Measurements from ENCODE around the gene DEPP1. TPM values are rescaled to one million over a fixed set of nuclear protein-coding genes. Genes with fewer than 3 reads are reported as not detected.

The DEPP1 gene
- total and polyA plus RNA-seq, 2 of the 13 experiments (the other 11 are each of a cell fraction or from before 2014, with no cell fraction given) = 14.8 to 270 TPM

GRCh38 chr10:44963772-44964633, 14.6 kb downstream of the DEPP1 start (continued):
- TF ChIP-seq, protein P1, sequence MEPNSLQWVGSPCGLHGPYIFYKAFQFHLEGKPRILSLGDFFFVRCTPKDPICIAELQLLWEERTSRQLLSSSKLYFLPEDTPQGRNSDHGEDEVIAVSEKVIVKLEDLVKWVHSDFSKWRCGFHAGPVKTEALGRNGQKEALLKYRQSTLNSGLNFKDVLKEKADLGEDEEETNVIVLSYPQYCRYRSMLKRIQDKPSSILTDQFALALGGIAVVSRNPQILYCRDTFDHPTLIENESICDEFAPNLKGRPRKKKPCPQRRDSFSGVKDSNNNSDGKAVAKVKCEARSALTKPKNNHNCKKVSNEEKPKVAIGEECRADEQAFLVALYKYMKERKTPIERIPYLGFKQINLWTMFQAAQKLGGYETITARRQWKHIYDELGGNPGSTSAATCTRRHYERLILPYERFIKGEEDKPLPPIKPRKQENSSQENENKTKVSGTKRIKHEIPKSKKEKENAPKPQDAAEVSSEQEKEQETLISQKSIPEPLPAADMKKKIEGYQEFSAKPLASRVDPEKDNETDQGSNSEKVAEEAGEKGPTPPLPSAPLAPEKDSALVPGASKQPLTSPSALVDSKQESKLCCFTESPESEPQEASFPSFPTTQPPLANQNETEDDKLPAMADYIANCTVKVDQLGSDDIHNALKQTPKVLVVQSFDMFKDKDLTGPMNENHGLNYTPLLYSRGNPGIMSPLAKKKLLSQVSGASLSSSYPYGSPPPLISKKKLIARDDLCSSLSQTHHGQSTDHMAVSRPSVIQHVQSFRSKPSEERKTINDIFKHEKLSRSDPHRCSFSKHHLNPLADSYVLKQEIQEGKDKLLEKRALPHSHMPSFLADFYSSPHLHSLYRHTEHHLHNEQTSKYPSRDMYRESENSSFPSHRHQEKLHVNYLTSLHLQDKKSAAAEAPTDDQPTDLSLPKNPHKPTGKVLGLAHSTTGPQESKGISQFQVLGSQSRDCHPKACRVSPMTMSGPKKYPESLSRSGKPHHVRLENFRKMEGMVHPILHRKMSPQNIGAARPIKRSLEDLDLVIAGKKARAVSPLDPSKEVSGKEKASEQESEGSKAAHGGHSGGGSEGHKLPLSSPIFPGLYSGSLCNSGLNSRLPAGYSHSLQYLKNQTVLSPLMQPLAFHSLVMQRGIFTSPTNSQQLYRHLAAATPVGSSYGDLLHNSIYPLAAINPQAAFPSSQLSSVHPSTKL (CRISPR knock-in tag; IDR thresholded peaks at IDR 0.05) = peak; percentile 44; the same call in 1 of the 2 replicates
- TF ChIP-seq ISL2 (CRISPR knock-in tag; IDR thresholded peaks at IDR 0.05) (peak; percentile 82), ZNF329 (CRISPR knock-in tag; IDR thresholded peaks at IDR 0.05; ENCODE audit: low read depth) (no peak), XRCC5 (optimal IDR thresholded peaks at IDR 0.05; ENCODE audit: low read length) (peak; percentile 85), POLR2G (IDR thresholded peaks at IDR 0.05; ENCODE audit: low read depth, low read length) (peak; percentile 67), SALL2 (CRISPR knock-in tag; IDR thresholded peaks at IDR 0.05) (peak; percentile 78; the same call in 1 of the 2 replicates), ZNF737 (CRISPR knock-in tag; IDR thresholded peaks at IDR 0.05; ENCODE audit: borderline replicate concordance) (no peak), ZNF546 (CRISPR knock-in tag; conservative IDR thresholded peaks at IDR 0.05) (no peak), MAF1 (CRISPR knock-in tag; IDR thresholded peaks at IDR 0.05; ENCODE audit: borderline replicate concordance) (no peak), ZNF331 (CRISPR knock-in tag; IDR thresholded peaks at IDR 0.05) (peak; percentile 63), SP5 (CRISPR knock-in tag; IDR thresholded peaks at IDR 0.05; ENCODE audit: borderline replicate concordance, low read depth) (peak; percentile 47; the same call in 1 of the 2 replicates), ZNF17 (CRISPR knock-in tag; IDR thresholded peaks at IDR 0.05) (no peak), ZNF670 (CRISPR knock-in tag; IDR thresholded peaks at IDR 0.05; ENCODE audit: borderline replicate concordance) (0 out of 2 replicates have a peak, but pooled peaks have one; percentile 31), ZFY (CRISPR knock-in tag; IDR thresholded peaks at IDR 0.05) (peak; percentile 54), RBFOX2 (IDR thresholded peaks at IDR 0.05; ENCODE audit: low read depth, low read length) (peak; percentile 3; the same call in 1 of the 2 replicates), ZNF234 (CRISPR knock-in tag; conservative IDR thresholded peaks at IDR 0.05) (no peak)
- TF ChIP-seq, protein P2, sequence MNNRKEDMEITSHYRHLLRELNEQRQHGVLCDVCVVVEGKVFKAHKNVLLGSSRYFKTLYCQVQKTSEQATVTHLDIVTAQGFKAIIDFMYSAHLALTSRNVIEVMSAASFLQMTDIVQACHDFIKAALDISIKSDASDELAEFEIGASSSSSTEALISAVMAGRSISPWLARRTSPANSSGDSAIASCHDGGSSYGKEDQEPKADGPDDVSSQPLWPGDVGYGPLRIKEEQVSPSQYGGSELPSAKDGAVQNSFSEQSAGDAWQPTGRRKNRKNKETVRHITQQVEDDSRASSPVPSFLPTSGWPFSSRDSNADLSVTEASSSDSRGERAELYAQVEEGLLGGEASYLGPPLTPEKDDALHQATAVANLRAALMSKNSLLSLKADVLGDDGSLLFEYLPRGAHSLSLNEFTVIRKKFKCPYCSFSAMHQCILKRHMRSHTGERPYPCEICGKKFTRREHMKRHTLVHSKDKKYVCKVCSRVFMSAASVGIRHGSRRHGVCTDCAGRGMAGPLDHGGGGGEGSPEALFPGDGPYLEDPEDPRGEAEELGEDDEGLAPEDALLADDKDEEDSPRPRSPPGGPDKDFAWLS (CRISPR knock-in tag; IDR thresholded peaks at IDR 0.05; ENCODE audit: borderline replicate concordance) = no peak
- TF ChIP-seq, protein P3, sequence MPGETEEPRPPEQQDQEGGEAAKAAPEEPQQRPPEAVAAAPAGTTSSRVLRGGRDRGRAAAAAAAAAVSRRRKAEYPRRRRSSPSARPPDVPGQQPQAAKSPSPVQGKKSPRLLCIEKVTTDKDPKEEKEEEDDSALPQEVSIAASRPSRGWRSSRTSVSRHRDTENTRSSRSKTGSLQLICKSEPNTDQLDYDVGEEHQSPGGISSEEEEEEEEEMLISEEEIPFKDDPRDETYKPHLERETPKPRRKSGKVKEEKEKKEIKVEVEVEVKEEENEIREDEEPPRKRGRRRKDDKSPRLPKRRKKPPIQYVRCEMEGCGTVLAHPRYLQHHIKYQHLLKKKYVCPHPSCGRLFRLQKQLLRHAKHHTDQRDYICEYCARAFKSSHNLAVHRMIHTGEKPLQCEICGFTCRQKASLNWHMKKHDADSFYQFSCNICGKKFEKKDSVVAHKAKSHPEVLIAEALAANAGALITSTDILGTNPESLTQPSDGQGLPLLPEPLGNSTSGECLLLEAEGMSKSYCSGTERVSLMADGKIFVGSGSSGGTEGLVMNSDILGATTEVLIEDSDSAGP (CRISPR knock-in tag; IDR thresholded peaks at IDR 0.05; ENCODE audit: borderline replicate concordance) = peak; percentile 65; the same call in 1 of the 2 replicates
- TF ChIP-seq, protein P4, sequence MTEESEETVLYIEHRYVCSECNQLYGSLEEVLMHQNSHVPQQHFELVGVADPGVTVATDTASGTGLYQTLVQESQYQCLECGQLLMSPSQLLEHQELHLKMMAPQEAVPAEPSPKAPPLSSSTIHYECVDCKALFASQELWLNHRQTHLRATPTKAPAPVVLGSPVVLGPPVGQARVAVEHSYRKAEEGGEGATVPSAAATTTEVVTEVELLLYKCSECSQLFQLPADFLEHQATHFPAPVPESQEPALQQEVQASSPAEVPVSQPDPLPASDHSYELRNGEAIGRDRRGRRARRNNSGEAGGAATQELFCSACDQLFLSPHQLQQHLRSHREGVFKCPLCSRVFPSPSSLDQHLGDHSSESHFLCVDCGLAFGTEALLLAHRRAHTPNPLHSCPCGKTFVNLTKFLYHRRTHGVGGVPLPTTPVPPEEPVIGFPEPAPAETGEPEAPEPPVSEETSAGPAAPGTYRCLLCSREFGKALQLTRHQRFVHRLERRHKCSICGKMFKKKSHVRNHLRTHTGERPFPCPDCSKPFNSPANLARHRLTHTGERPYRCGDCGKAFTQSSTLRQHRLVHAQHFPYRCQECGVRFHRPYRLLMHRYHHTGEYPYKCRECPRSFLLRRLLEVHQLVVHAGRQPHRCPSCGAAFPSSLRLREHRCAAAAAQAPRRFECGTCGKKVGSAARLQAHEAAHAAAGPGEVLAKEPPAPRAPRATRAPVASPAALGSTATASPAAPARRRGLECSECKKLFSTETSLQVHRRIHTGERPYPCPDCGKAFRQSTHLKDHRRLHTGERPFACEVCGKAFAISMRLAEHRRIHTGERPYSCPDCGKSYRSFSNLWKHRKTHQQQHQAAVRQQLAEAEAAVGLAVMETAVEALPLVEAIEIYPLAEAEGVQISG (CRISPR knock-in tag; IDR thresholded peaks at IDR 0.05) = peak; percentile 88
